ENCODE data around the gene KLK6.
"Not testable (repeated sequence)": the region's sequence is repeated elsewhere in the genome, so short reads cannot be mapped to it uniquely, and the experiment has no call there.

The KLK6 gene

DNA sequence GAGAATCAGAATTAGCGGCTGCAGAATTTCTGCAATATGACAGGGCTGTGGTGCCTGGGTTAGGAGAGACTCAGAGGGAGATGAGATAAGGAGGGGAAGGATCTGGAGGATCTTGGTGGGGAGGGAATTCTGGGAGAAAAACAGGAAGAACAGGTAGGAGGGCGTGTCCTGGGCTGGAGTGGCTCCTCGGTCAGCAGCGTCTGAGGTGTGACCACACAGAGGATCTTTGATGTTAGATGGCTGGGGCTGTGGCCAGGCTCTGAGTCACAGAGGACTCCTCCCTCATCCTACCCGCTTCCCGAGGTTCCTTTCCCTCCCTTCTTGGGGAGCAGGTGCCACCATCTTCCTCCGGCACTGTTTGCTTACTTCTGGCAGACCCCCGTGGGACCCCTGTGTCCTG, 6.4 kb upstream of the KLK6 start:
- no peaks in the 10 kb centered on the region for H3K4me1 ChIP-seq
- DNase-seq = no peak
- H3K9me3 ChIP-seq = no peaks in the 10 kb centered on the region
- no peaks in the 10 kb centered on the region for H3K36me3 ChIP-seq
- TF ChIP-seq, protein P1, sequence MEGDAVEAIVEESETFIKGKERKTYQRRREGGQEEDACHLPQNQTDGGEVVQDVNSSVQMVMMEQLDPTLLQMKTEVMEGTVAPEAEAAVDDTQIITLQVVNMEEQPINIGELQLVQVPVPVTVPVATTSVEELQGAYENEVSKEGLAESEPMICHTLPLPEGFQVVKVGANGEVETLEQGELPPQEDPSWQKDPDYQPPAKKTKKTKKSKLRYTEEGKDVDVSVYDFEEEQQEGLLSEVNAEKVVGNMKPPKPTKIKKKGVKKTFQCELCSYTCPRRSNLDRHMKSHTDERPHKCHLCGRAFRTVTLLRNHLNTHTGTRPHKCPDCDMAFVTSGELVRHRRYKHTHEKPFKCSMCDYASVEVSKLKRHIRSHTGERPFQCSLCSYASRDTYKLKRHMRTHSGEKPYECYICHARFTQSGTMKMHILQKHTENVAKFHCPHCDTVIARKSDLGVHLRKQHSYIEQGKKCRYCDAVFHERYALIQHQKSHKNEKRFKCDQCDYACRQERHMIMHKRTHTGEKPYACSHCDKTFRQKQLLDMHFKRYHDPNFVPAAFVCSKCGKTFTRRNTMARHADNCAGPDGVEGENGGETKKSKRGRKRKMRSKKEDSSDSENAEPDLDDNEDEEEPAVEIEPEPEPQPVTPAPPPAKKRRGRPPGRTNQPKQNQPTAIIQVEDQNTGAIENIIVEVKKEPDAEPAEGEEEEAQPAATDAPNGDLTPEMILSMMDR (IDR thresholded peaks at IDR 0.05; ENCODE audit: low read depth, low read length) = no peak
- no peak overlapping the region for H3K4me3 ChIP-seq (ENCODE audit: low read depth, low read length)
- H3K27me3 ChIP-seq = no peaks in the 10 kb centered on the region

DNA sequence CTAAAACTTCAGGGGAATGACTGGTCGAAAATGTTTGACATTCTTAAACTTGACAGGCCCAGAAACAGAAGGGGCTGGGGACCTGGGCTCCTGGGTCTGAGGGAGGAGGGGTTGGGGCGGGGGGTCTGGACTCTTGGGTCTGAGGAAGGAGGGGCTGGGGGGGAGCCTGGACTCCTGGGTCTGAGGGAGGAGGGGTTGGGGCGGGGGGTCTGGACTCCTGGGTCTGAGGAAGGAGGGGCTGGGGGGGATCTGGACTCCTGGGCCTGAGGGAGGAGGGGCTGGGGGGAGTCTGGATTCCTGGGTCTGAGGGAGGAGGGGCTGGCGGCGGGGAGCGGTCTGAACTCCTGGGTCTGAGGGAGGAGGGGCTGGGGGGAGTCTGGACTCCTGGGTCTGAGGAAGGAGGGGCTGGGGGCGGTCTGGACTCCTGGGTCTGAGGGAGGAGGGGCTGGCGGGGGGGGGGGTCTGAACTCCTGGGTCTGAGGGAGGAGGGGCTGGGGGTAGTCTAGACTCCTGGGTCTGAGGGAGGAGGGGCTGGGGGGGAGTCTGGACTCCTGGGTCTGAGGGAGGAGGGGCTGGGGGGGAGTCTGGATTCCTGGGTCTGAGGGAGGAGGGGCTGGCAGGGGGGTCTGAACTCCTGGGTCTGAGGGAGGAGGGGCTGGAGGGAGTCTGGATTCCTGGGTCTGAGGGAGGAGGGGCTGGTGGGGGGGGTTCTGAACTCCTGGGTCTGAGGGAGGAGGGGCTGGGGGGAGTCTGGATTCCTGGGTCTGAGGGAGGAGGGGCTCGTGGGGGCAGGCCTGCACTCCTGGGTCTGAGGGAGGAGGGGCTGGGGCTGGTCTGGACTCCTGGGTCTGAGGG, 5.5 kb upstream of the KLK6 start:
- Histone ChIP-seq H3K36me3 (no peaks in the 10 kb centered on the region), H3K27me3 (no peaks in the 10 kb centered on the region), H3K4me3 (ENCODE audit: low read depth, low read length) (no peak overlapping the region), H3K4me1 (no peaks in the 10 kb centered on the region), H3K9me3 (no peaks in the 10 kb centered on the region)
- TF ChIP-seq, protein P1 (IDR thresholded peaks at IDR 0.05; ENCODE audit: low read depth, low read length) = no peak
- no peak for DNase-seq

DNA sequence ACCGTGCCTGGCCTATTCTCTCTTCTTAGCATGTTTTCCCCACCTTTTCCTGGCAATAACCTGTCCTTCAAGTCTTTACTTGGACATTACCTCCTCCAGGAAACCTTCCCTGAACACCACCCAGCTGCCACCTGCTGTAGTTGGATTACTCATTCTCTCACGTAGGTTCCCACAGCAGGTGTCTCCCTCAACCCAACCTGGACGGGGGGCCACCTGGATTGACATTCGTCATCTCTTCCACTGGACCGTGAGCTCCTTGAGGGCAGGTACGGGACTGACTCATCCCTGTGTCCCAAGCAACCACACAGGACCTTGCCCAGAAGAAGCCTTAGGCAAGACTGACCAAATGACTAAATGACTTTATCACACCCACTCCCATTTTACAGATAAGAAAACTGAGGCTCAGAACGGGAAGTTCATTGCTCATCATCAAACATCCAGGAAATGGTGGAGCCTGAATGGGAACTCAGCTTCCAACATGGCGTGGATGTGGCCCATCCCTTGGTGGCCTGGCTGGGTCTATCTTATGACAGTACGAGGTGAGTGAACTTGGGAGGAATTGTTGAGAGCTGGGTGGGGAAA, 3.5 kb upstream of the KLK6 start:
- Histone ChIP-seq H3K4me3 (ENCODE audit: low read depth, low read length) (no peak overlapping the region), H3K36me3 (no peaks in the 10 kb centered on the region), H3K27me3 (peaks cover 6% of the 10 kb centered on the region; the same call in 1 of the 2 replicates), H3K4me1 (no peaks in the 10 kb centered on the region), H3K9me3 (no peaks in the 10 kb centered on the region)
- no peak for DNase-seq
- TF ChIP-seq, protein P1 (IDR thresholded peaks at IDR 0.05; ENCODE audit: low read depth, low read length) = no peak

DNA sequence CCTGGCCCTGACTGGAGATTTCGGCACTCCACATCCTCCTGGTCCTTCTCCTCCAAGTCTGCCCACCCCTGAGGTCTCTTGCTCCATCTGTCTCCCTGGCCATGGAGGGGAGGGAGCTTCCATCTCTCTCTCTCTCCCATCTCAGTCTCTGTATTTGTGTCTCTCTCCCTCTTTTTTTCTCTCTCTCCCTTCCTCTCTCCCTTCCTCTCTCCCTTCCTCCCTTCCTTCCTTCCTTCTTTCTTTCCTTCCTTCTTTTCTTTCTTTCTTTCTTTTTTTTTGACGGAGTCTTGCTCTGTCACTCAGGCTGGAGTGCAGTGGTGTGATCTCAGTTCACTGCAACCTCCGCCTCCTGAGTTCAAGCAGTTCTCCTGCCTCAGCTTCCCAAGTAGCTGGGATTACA, 419 bp upstream of the KLK6 start:
- H3K27me3 ChIP-seq = peaks cover 16% of the 10 kb centered on the region
- not testable (repeated sequence) for H3K4me3 ChIP-seq (ENCODE audit: low read depth, low read length); DNase-seq; H3K9me3 ChIP-seq; H3K4me1 ChIP-seq; H3K36me3 ChIP-seq

DNA sequence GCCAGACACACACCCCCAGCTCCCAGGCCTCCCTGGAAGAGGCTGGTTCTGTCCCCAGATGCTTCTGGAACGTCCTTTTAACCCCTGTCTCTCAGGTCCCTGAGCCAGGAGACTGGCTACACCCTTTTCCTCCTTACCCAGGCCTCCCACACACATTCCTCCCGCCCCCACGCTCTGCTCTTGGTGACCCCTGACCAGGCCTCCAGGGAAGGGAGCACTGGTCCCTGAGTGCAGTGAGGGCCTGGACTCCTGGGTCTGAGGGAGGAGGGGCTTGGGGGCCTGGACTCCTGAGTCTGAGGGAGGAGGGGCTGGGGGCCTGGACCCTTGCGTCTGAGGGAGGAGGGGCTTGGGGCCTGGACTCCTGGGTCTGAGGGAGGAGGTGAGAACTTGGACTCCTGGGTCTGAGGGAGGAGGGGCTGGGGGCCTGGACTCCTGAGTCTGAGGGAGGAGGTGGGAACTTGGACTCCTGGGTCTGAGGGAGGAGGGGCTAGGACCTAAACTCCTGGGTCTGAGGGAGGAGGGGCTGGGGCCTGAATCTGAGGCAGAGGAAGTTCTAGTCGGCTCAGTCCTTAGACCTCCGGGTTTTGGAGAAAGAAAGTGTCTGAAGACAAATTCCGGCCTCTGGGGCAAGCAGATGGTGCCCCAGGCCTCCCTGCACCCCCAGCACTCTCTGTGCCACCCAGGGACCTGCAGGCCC, 527 bp downstream of the KLK6 start:
- no peaks in the 10 kb centered on the region for H3K9me3 ChIP-seq
- peaks cover 16% of the 10 kb centered on the region for H3K27me3 ChIP-seq
- H3K4me3 ChIP-seq (ENCODE audit: low read depth, low read length) = no peak overlapping the region
- TF ChIP-seq, protein P1 (IDR thresholded peaks at IDR 0.05; ENCODE audit: low read depth, low read length) = no peak
- no peaks in the 10 kb centered on the region for H3K4me1 ChIP-seq
- no peaks in the 10 kb centered on the region for H3K36me3 ChIP-seq
- no peak for DNase-seq

DNA sequence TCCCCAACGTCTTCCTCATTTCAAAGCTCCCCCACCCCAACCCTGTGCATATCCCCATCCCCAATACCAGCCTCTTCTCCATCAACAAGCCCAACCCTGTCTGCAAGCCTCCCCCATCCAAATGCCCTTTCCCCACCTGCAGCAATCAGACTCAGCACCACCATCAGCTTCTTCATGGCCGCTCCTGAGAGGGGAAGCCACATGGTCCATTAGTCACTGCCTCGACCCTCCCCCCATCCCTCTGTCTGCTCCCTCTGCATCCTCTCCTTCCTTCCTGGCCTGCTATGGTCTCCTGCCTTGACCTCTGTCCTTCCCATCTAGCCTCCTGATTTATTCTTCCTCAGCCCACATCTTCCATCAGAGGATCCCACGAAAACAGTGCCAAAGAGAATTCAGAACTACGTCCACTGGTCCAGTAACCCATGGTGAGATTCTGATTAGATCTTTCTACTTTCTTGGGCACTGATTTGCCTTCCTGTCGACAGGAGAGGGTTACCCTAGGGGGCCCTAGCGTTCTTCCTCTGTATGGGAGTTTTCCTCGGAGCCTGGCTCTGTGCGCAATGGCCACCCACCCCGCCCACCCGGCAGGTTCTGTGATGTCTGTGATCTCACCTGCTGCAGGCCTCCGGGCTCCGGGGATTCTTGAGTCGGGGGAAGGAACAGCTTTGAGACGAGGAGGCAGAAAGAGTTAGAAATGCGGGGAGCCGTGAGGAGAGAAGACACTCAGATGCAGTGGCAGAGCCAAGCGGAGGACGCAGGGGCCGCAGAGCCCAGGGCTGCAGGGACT, 1.3 kb downstream of the KLK6 start:
- H3K27me3 ChIP-seq = peaks cover 16% of the 10 kb centered on the region
- no peaks in the 10 kb centered on the region for H3K9me3 ChIP-seq
- H3K4me3 ChIP-seq (ENCODE audit: low read depth, low read length) = no peak overlapping the region
- TF ChIP-seq, protein P1 (IDR thresholded peaks at IDR 0.05; ENCODE audit: low read depth, low read length) = no peak
- H3K36me3 ChIP-seq = no peaks in the 10 kb centered on the region
- no peaks in the 10 kb centered on the region for H3K4me1 ChIP-seq
- no peak for DNase-seq

Data from BE2C (cell line).